HepG2 (cell line): ENCODE results near the gene CNTN4. TPM values are rescaled to one million over a fixed set of nuclear protein-coding genes. Genes with fewer than 3 reads are reported as not detected.

Experiments
- ATAC-seq: fragments of 200-7000 bp; cut with Tn5 transposase; 3 replicates; pipeline ENCODE4 v1.9.1; 2020; ENCODE audit warnings: mild to moderate bottlenecking, moderate library complexity
- BruUV-seq: library from RNA; stranded (reverse); fragments of 400-500 nt; replicated peaks from 2 replicates; lab custom pipeline; 2021; lab: Mats Ljungman, UMichigan
- CTCF ChIA-PET: fragments of 300-600 bp; formaldehyde crosslinking; extraction: SDS; loops from one replicate; lab custom pipeline; 2021; ENCODE audit warnings: low total read pairs, inconsistent platforms, low intra/inter-chr PET ratio; lab: Yijun Ruan, JAX
- POLR2A ChIA-PET: fragments of 350-600 bp; sonication (Branson Sonifier 250); formaldehyde crosslinking; loops from one replicate; lab custom pipeline; 2020; ENCODE audit warnings: antibody characterized with exemption, inconsistent platforms; lab: Yijun Ruan, JAX
- DNase-seq: peaks from one replicate; pipeline ENCODE4 v3.0.0-alpha.2; 2015; ENCODE audit warnings: low spot score
- FAIRE-seq: peaks from 3 replicates; lab custom pipeline; 2011; peaks lifted over from hg19 to GRCh38; lab: Jason Lieb, UNC
- H2AFZ ChIP-seq: one replicate; pipeline ENCODE4 v1.6.1; 2011; ENCODE audit warnings: low read length, inconsistent platforms
- H3K27ac ChIP-seq: fragments of 300-600 bp; 3 replicates; pipeline ENCODE4 v1.8.0; 2011; ENCODE audit warnings: mixed run types, mild to moderate bottlenecking, mixed read lengths, low read length, inconsistent platforms; ENCODE audit not compliant: insufficient read depth; ENCODE audit errors: extremely low read length
- H3K27me3 ChIP-seq, 2 experiments: fragments of 200-600 bp in 1 of 2; 2 replicates in 1 of 2; 3 replicates in 1 of 2; pipeline versions ENCODE4 v1.6.0 to v1.8.0; 2011; ENCODE audit warnings: low read length in 2 of 2, mild to moderate bottlenecking in 2 of 2, moderate library complexity in 2 of 2, inconsistent platforms in 1 of 2; ENCODE audit not compliant: insufficient read depth in 2 of 2, control insufficient read depth in 1 of 2
- H3K36me3 ChIP-seq, 2 experiments: fragments of 200-600 bp in 1 of 2; replicated peaks in 1 of 2; 2 replicates in 1 of 2; 3 replicates in 1 of 2; pipeline versions ENCODE4 v1.5.1 to v1.8.0; 2011; ENCODE audit warnings: low read length in 2 of 2, inconsistent platforms in 1 of 2; ENCODE audit not compliant: insufficient read depth in 2 of 2, control insufficient read depth in 1 of 2
- H3K4me1 ChIP-seq: 2 replicates; pipeline ENCODE4 v1.5.1; 2012; ENCODE audit warnings: low read length, inconsistent platforms; ENCODE audit not compliant: insufficient read depth
- H3K4me2 ChIP-seq: 2 replicates; pipeline ENCODE4 v1.6.0; 2011; ENCODE audit warnings: low read depth, low read length, inconsistent platforms
- H3K4me3 ChIP-seq, 3 experiments: fragments of 200-600 bp in 1 of 3; sonication (generic), shearing (Covaris generic) in 1 of 3; replicated peaks in 1 of 3; 2 replicates each; pipeline ENCODE4 v1.5.1; 2011 to 2016; ENCODE audit warnings: low read length in 3 of 3, inconsistent platforms in 2 of 3, low read depth in 2 of 3, mild to moderate bottlenecking in 2 of 3, control low read depth in 1 of 3, mixed read lengths in 1 of 3; ENCODE audit not compliant: insufficient read depth in 1 of 3
- H3K79me2 ChIP-seq: one replicate; pipeline ENCODE4 v1.6.1; 2011; ENCODE audit warnings: low read length, inconsistent platforms; ENCODE audit not compliant: insufficient read depth
- H3K9ac ChIP-seq: 2 replicates; pipeline ENCODE4 v1.6.0; 2011; ENCODE audit warnings: mild to moderate bottlenecking, low read depth, low read length, inconsistent platforms; ENCODE audit not compliant: insufficient read depth
- H3K9me3 ChIP-seq: 2 replicates; pipeline ENCODE4 v1.5.1; 2012; ENCODE audit warnings: mild to moderate bottlenecking, low read length
- H4K20me1 ChIP-seq: 2 replicates; pipeline ENCODE4 v1.6.0; 2011; ENCODE audit warnings: inconsistent platforms, mild to moderate bottlenecking, low read length, moderate library complexity; ENCODE audit not compliant: insufficient read depth
- GPN1 ChIP-seq: sonication (generic); formaldehyde crosslinking; IDR thresholded peaks from 2 replicates; pipeline ENCODE4 v1.5.1; 2020; ENCODE audit warnings: missing genetic modification reagents, borderline replicate concordance
- HOXA7 ChIP-seq: sonication (generic); formaldehyde crosslinking; IDR thresholded peaks from 2 replicates; pipeline ENCODE4 v1.8.1; 2022; ENCODE audit warnings: mild to moderate bottlenecking, missing genetic modification reagents, moderate library complexity
- SPEN ChIP-seq: sonication (generic); formaldehyde crosslinking; IDR thresholded peaks from 2 replicates; pipeline ENCODE4 v1.5.1; 2020; ENCODE audit warnings: low read depth, mild to moderate bottlenecking, missing genetic modification reagents
- STAT5B ChIP-seq: sonication (generic); formaldehyde crosslinking; IDR thresholded peaks from 2 replicates; pipeline ENCODE4 v1.4.0; 2020; ENCODE audit warnings: missing genetic modification reagents
- ZNF768 ChIP-seq: sonication (generic); formaldehyde crosslinking; IDR thresholded peaks from 2 replicates; pipeline ENCODE4 v1.4.0; 2020; ENCODE audit warnings: missing genetic modification reagents
- ZNF792 ChIP-seq: IDR thresholded peaks from 2 replicates; pipeline ENCODE4 v1.6.1; 2016
- ZNF841 ChIP-seq: sonication (generic); formaldehyde crosslinking; IDR thresholded peaks from 2 replicates; pipeline ENCODE4 v1.8.1; 2023; ENCODE audit warnings: missing genetic modification reagents, borderline replicate concordance
- WGBS: methylation state at CpG from one replicate; pipeline ENCODE4 v1.1.6; 2017; ENCODE audit warnings: low lambda C conversion rate; 5-methylcytosine and 5-hydroxymethylcytosine counted together
- in situ Hi-C: cut with HindIII; loops from 2 replicates; pipeline ENCODE4 v1.10.0; 2017; ENCODE audit warnings: low pct_unique_long_range_greater_than_20kb; ENCODE audit not compliant: extremely low pct_ligation_motif_present
- intact Hi-C: fragments of 100-400 bp; cut with micrococcal nuclease; formaldehyde crosslinking; loops from one replicate; pipeline ENCODE4 v1.10.0; 2022; ENCODE audit not compliant: unreplicated experiment
- polyA plus RNA-seq, 8 experiments: library from polyadenylated mRNA; depleted of rRNA in 3 of 8; stranded (reverse) in 7 of 8; unstranded in 1 of 8; fragments of >200 nt; fragmentation: Illumina TruSeq in 4 of 8; extraction: Trizol in 4 of 8; gene quantifications; 2 replicates each; pipeline versions ENCODE4 v1.2.1 to v1.2.3, GENCODE V29; 2011 to 2016; ENCODE audit warnings: low read depth in 4 of 8, missing spikeins in 1 of 8, mixed read lengths in 1 of 8; ENCODE audit not compliant: insufficient read depth in 1 of 8
- total RNA-seq, 5 experiments: library from RNA; depleted of rRNA; stranded (reverse); fragments of >200 nt; fragmentation: Illumina TruSeq; extraction: Trizol; gene quantifications; 2 replicates each; pipeline ENCODE4 v1.2.3, GENCODE V29; 2016; ENCODE audit warnings: low read depth in 1 of 5
- TF ChIP-seq, protein P1 (sequence below): sonication (generic); formaldehyde crosslinking; IDR thresholded peaks from 2 replicates; pipeline ENCODE4 v1.5.0; 2020; ENCODE audit warnings: mild to moderate bottlenecking, missing genetic modification reagents, borderline replicate concordance

CNTN4 gene
- total and polyA plus RNA-seq, 2 of the 13 experiments (the other 11 are each of a cell fraction or from before 2014, with no cell fraction given): 0.01 to 0.13 TPM

DNA sequence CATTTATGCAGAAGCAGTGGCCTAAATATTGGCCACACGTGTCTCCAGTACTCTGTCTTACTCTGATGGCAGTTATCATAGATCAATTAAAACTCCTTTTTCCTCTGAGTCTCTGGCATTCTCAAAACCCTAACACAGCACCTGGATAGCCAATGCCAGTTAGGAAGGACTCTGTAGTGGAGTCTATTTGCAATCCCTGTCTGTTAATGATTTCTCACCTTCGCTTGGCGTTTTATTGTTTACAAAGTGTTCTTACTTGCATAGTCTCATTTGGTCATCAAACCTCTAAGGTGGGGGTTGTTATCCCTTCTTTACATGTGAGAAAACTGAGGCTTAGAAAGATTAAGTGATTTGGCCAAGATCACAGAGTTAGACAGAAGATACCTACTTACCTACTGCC is 752.7 kb downstream of the CNTN4 start (continued):
- TF ChIP-seq SPEN (CRISPR knock-in tag): no peak

DNA sequence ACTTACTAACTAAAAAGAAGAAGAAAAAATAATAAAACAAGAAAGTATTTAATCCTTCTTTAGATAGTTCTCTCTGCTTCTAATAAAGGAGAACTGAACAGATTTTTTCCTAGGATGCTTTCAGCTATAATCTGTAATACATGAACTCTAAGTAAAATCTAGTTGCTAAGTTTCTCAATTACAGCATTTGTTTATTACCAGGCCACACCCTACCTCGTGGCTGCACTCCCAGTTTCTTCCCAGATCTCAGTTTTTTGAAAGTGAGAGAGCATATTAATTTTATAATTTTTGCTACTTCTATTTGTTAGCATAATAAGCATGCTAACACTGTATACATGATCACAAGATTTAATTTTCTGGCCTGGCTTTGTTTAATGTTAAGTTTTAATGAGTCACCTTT is 753.2 kb downstream of the CNTN4 start:
- intact Hi-C loops (no loop called here), in situ Hi-C loops (no loop called here)
- Histone ChIP-seq H3K4me3 (no peak overlapping the region), H3K79me2 (no peaks in the 10 kb centered on the region), H4K20me1 (no peaks in the 10 kb centered on the region), H3K27ac (no peak overlapping the region), H3K27me3 (no peaks in the 10 kb centered on the region), H3K9me3 (no peaks in the 10 kb centered on the region)
- 0% methylated on average over 1 of the region's 1 CpG for WGBS
- DNase-seq: no peak
- CTCF ChIA-PET: no interaction called here
- BruUV-seq: no TSS peak
- no peak for TF ChIP-seq ZNF792 (CRISPR knock-in tag)
- no peak for TF ChIP-seq ZNF768 (CRISPR knock-in tag)
- TF ChIP-seq, all 625 proteins: peak for 0
- no peak overlapping the region for H3K9ac ChIP-seq
- no peaks in the 10 kb centered on the region for H3K4me1 ChIP-seq
- H3K36me3 ChIP-seq: no peaks in the 10 kb centered on the region
- POLR2A ChIA-PET: no interaction called here
- ATAC-seq (no peak), FAIRE-seq (no peak)
- H3K4me2 ChIP-seq: no peak overlapping the region
- H2AFZ ChIP-seq: no peak overlapping the region

DNA sequence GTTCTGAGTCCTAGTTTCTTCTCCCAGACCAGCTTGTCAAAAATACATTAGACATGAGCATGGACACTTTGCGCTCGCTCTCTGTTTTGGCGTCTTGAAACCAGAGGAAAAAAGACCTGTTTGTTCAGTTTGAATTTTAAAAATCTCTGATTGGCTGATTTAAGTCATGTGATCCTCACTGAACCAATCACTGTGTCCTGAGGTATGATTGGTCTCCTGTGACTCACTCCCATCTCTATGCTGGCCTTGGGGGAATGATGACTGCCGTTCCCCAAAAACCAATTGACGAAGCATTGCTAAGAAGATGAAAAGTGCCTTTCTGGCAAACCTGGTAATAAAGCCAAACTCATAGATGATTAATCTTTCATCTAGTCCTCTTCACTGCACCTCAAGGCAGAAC is 755.0 kb downstream of the CNTN4 start:
- H3K27me3 ChIP-seq: no peaks in the 10 kb centered on the region
- no peaks in the 10 kb centered on the region for H4K20me1 ChIP-seq
- BruUV-seq: no TSS peak
- 82% methylated on average over 5 of the region's 5 CpGs for WGBS
- no peak overlapping the region for H3K4me3 ChIP-seq
- no peaks in the 10 kb centered on the region for H3K9me3 ChIP-seq
- DNase-seq: no peak
- intact Hi-C loops: no loop called here
- H2AFZ ChIP-seq: no peak overlapping the region
- in situ Hi-C loops: no loop called here
- no peak overlapping the region for H3K9ac ChIP-seq
- H3K4me2 ChIP-seq: no peak overlapping the region
- H3K27ac ChIP-seq: no peak overlapping the region
- ChIA-PET CTCF (no interaction called here), POLR2A (no interaction called here)
- TF ChIP-seq, protein P1, sequence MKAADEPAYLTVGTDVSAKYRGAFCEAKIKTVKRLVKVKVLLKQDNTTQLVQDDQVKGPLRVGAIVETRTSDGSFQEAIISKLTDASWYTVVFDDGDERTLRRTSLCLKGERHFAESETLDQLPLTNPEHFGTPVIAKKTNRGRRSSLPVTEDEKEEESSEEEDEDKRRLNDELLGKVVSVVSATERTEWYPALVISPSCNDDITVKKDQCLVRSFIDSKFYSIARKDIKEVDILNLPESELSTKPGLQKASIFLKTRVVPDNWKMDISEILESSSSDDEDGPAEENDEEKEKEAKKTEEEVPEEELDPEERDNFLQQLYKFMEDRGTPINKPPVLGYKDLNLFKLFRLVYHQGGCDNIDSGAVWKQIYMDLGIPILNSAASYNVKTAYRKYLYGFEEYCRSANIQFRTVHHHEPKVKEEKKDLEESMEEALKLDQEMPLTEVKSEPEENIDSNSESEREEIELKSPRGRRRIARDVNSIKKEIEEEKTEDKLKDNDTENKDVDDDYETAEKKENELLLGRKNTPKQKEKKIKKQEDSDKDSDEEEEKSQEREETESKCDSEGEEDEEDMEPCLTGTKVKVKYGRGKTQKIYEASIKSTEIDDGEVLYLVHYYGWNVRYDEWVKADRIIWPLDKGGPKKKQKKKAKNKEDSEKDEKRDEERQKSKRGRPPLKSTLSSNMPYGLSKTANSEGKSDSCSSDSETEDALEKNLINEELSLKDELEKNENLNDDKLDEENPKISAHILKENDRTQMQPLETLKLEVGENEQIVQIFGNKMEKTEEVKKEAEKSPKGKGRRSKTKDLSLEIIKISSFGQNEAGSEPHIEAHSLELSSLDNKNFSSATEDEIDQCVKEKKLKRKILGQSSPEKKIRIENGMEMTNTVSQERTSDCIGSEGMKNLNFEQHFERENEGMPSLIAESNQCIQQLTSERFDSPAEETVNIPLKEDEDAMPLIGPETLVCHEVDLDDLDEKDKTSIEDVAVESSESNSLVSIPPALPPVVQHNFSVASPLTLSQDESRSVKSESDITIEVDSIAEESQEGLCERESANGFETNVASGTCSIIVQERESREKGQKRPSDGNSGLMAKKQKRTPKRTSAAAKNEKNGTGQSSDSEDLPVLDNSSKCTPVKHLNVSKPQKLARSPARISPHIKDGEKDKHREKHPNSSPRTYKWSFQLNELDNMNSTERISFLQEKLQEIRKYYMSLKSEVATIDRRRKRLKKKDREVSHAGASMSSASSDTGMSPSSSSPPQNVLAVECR: no peak
- TF ChIP-seq STAT5B (CRISPR knock-in tag): no peak
- TF ChIP-seq ZNF841 (CRISPR knock-in tag): no peak
- TF ChIP-seq GPN1 (CRISPR knock-in tag): no peak
- no peak for TF ChIP-seq HOXA7 (CRISPR knock-in tag)
- no peaks in the 10 kb centered on the region for H3K36me3 ChIP-seq
- no peak for ATAC-seq
- no peak for FAIRE-seq
- no peaks in the 10 kb centered on the region for H3K4me1 ChIP-seq
- H3K79me2 ChIP-seq: no peaks in the 10 kb centered on the region
